HL-60 (cell line): ENCODE data around the gene ZNF48.

Source experiments
- DNase-seq, 2 experiments: peaks; one replicate each; pipeline ENCODE4 v3.0.0-alpha.2; 2010 to 2020; ENCODE audit warnings: low read depth in 1 of 2, low spot score in 1 of 2
- H3K27ac ChIP-seq: fragments of 250-450 bp; sonication (Bioruptor Pico); replicated peaks from 2 replicates; pipeline ENCODE4 v1.5.1; 2020; ENCODE audit warnings: mild to moderate bottlenecking, moderate library complexity
- H3K27me3 ChIP-seq: fragments of 250-450 bp; sonication (Bioruptor Pico); 2 replicates; pipeline ENCODE4 v1.5.1; 2021; ENCODE audit warnings: mild to moderate bottlenecking, moderate library complexity; ENCODE audit not compliant: insufficient read depth, poor library complexity, severe bottlenecking
- H3K4me3 ChIP-seq: replicated peaks from 2 replicates; pipeline ENCODE4 v1.5.1; 2011; ENCODE audit warnings: mild to moderate bottlenecking, control low read depth, low read length; ENCODE audit not compliant: insufficient read depth
- GABPA ChIP-seq: IDR thresholded peaks from 2 replicates; pipeline ENCODE4 v1.6.1; 2012; ENCODE audit warnings: low read depth
- POLR2AphosphoS5 ChIP-seq: IDR thresholded peaks from 2 replicates; pipeline ENCODE4 v1.6.1; 2012; ENCODE audit warnings: low read depth
- SPI1 ChIP-seq: IDR thresholded peaks from 2 replicates; pipeline ENCODE4 v1.6.1; 2012; ENCODE audit warnings: low read depth, mild to moderate bottlenecking, borderline replicate concordance
- TF ChIP-seq, protein P1 (sequence below): IDR thresholded peaks from 2 replicates; pipeline ENCODE4 v1.6.1; 2012; ENCODE audit warnings: low read depth; ENCODE audit not compliant: insufficient replicate concordance
- TF ChIP-seq, protein P2 (sequence below): IDR thresholded peaks from one replicate; pipeline ENCODE4 v1.5.1; 2011; ENCODE audit warnings: low read length, control low read depth, inconsistent platforms; ENCODE audit not compliant: insufficient read depth

Gene ZNF48

DNA sequence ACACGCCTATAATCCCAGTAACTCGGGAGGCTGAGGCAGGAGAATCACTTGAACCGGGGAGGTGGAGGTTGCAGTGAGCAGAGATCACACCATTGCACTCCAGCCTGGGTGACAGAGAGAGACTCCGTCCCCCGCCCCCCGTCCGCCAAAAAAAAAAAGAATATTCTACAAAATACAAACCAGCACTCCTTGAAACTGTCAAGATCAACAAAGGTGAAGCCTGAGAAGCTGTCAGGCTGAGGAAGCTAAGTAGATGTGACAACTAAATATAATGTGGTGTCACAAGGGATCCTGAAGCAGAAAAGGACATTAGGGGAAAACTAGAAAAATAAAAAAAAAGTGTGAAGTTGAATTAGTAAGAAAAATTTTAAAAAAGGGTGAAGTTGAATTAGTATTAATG, 46.3 kb upstream of the ZNF48 start:
- TF ChIP-seq GABPA (no peak), SPI1 (no peak)
- H3K4me3 ChIP-seq = no peak overlapping the region
- no peaks in the 10 kb centered on the region for H3K27me3 ChIP-seq
- H3K27ac ChIP-seq = no peak overlapping the region
- DNase-seq = no peak

DNA sequence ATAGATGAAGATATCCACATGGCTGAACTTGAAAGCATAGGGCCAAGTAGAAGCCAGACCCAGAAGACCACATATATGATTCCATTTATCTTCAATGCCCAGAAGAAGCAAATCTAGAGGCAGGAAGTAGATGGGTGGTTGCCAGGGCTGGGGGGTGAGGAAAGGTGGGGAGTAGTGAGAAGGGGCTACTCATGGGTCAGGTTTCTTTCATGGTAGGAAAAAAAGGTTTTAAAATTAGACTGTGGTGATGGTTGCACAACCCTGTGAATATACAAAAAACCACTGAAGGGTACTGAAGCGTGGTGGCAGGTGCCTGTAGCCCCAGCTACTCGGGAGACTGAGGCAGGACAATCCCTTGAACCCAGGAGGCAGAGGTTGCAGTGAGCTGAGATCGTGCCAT, 45.5 kb upstream of the ZNF48 start:
- Histone ChIP-seq H3K27me3 (no peaks in the 10 kb centered on the region), H3K4me3 (no peak overlapping the region), H3K27ac (no peak overlapping the region)
- TF ChIP-seq, protein P1, sequence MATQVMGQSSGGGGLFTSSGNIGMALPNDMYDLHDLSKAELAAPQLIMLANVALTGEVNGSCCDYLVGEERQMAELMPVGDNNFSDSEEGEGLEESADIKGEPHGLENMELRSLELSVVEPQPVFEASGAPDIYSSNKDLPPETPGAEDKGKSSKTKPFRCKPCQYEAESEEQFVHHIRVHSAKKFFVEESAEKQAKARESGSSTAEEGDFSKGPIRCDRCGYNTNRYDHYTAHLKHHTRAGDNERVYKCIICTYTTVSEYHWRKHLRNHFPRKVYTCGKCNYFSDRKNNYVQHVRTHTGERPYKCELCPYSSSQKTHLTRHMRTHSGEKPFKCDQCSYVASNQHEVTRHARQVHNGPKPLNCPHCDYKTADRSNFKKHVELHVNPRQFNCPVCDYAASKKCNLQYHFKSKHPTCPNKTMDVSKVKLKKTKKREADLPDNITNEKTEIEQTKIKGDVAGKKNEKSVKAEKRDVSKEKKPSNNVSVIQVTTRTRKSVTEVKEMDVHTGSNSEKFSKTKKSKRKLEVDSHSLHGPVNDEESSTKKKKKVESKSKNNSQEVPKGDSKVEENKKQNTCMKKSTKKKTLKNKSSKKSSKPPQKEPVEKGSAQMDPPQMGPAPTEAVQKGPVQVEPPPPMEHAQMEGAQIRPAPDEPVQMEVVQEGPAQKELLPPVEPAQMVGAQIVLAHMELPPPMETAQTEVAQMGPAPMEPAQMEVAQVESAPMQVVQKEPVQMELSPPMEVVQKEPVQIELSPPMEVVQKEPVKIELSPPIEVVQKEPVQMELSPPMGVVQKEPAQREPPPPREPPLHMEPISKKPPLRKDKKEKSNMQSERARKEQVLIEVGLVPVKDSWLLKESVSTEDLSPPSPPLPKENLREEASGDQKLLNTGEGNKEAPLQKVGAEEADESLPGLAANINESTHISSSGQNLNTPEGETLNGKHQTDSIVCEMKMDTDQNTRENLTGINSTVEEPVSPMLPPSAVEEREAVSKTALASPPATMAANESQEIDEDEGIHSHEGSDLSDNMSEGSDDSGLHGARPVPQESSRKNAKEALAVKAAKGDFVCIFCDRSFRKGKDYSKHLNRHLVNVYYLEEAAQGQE = no peak
- TF ChIP-seq, protein P2, sequence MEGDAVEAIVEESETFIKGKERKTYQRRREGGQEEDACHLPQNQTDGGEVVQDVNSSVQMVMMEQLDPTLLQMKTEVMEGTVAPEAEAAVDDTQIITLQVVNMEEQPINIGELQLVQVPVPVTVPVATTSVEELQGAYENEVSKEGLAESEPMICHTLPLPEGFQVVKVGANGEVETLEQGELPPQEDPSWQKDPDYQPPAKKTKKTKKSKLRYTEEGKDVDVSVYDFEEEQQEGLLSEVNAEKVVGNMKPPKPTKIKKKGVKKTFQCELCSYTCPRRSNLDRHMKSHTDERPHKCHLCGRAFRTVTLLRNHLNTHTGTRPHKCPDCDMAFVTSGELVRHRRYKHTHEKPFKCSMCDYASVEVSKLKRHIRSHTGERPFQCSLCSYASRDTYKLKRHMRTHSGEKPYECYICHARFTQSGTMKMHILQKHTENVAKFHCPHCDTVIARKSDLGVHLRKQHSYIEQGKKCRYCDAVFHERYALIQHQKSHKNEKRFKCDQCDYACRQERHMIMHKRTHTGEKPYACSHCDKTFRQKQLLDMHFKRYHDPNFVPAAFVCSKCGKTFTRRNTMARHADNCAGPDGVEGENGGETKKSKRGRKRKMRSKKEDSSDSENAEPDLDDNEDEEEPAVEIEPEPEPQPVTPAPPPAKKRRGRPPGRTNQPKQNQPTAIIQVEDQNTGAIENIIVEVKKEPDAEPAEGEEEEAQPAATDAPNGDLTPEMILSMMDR = no peak
- TF ChIP-seq GABPA (no peak), POLR2AphosphoS5 (no peak), SPI1 (no peak)
- DNase-seq = peak in 1 of 2 experiments; percentile 8

DNA sequence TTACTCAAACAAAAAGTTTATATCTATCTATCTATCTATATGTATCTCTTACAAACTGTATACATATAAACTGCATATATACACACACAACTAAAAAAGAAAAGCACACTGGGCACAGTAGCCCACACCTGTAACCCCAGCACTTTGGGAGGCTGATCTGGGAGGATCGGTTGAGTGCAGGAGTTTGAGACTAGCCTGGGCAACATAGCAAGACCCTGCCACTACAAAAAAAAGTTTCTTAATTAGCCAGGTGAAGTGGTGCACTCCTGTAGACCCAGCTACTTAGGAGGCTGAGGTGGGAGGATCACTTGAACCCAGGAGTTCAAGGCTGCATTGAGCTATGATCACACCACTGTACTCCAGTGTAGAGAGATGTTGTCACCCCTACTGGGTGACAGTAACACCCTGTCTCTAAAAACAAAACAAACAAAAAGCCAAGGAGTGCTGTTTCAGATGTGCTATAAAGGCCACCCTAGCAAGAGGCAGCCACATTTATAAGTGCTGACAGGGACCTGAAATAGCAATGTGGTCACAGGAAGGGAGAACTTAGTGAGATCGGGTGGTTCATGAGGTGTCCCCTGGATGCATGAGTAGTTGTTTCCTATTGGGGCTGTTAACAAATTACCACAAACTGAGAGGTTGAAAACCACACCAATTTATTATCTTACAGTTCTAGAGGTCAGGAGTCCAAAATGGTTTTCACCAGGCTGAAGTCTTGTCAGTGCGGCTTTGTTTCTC, 44.9 kb upstream of the ZNF48 start:
- Histone ChIP-seq H3K27me3 (no peaks in the 10 kb centered on the region), H3K27ac (no peak overlapping the region), H3K4me3 (no peak overlapping the region)
- no peak for TF ChIP-seq SPI1
- TF ChIP-seq POLR2AphosphoS5 = no peak
- TF ChIP-seq, protein P2 = no peak
- TF ChIP-seq GABPA = no peak
- TF ChIP-seq, protein P1 = no peak
- DNase-seq = no peak

DNA sequence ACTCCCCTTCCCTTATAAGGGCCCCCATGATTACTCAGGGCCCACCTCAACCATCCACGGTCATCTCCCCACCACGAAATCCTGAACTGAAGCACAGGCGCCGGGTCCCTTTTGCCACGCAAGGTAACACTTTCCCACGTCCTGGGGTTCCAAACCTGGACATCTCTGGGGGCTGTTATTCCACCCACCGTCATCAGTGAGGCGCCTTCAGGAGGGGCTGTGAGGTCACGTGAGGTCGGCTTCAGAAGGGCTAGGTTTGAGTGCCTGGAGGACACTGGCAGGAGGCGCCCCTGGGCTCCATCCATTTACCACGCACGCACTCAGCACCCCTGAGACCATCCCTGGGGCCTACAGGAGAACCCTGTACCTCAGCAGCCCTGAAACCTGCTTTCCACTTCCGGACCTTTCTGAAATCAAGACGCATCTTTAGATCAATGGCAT, 44.2 kb upstream of the ZNF48 start:
- Histone ChIP-seq H3K4me3 (no peak overlapping the region), H3K27me3 (no peaks in the 10 kb centered on the region), H3K27ac (no peak overlapping the region)
- no peak for TF ChIP-seq GABPA
- TF ChIP-seq, protein P2 = no peak
- TF ChIP-seq POLR2AphosphoS5 = no peak
- TF ChIP-seq, protein P1 = no peak
- no peak for TF ChIP-seq SPI1
- no peak for DNase-seq
